NCI-H128 (cell line): Measurements from ENCODE around the gene MT1X.
"Not testable (repeated sequence)": the region's sequence is repeated elsewhere in the genome, so short reads cannot be mapped to it uniquely, and the experiment has no call there.

Source experiments
- DNase-seq: peaks from one replicate; lab custom pipeline; 2025; ENCODE audit not compliant: unreplicated experiment; lab: John Stamatoyannopoulos, UW

MT1X gene

GRCh38 chr16:56653218-56653617 lies 29.1 kb upstream of the MT1X start:
- no peak for DNase-seq

- DNase-seq: no peak
Observed at GRCh38 chr16:56657555-56658326, 24.5 kb upstream of the MT1X start, which contains the start of gene MT1F. Gene MT1F, plus strand, starts transcription at chr16:56657959. Its CDS starts 100 bp downstream, at chr16:56658059.

GRCh38 chr16:56658327-56658875 lies 23.9 kb upstream of the MT1X start:
- DNase-seq: no peak

GRCh38 chr16:56662357-56663354 lies 19.6 kb upstream of the MT1X start:
- no peak for DNase-seq

GRCh38 chr16:56664506-56664905 lies 17.8 kb upstream of the MT1X start:
- DNase-seq: no peak

- not testable (repeated sequence) for DNase-seq
Observed at GRCh38 chr16:56665286-56666261, 16.7 kb upstream of the MT1X start.

- no peak for DNase-seq
Observed at GRCh38 chr16:56667581-56668571, 14.4 kb upstream of the MT1X start, which contains the start of gene MT1G. Gene MT1G, minus strand, starts transcription at chr16:56668065. Its CDS starts 72 bp downstream, at chr16:56667993.

- DNase-seq: no peak
Observed at GRCh38 chr16:56669005-56669839, 13.0 kb upstream of the MT1X start, which contains the start of gene MT1H. Gene MT1H, plus strand, starts transcription at chr16:56669814. Its CDS starts 71 bp downstream, at chr16:56669885.

GRCh38 chr16:56669840-56670619 lies 12.2 kb upstream of the MT1X start:
- DNase-seq: no peak

- no peak for DNase-seq
Observed at GRCh38 chr16:56670620-56670934, 11.7 kb upstream of the MT1X start.

GRCh38 chr16:56671691-56672090 lies 10.6 kb upstream of the MT1X start:
- DNase-seq: not testable (repeated sequence)

- DNase-seq: not testable (repeated sequence)
Observed at GRCh38 chr16:56672171-56672570, 10.1 kb upstream of the MT1X start.

- no peak for DNase-seq
Observed at GRCh38 chr16:56672761-56673536, 9.3 kb upstream of the MT1X start.

GRCh38 chr16:56673921-56674320 lies 8.3 kb upstream of the MT1X start:
- DNase-seq: no peak

- not testable (repeated sequence) for DNase-seq
Observed at GRCh38 chr16:56674570-56674969, 7.7 kb upstream of the MT1X start.

- DNase-seq: no peak
Observed at GRCh38 chr16:56675685-56676210, 6.5 kb upstream of the MT1X start.
